Parathyroid adenoma (tissue), 2 donors: ENCODE results near the gene ZRANB1.

Experiments used
- H2AFZ ChIP-seq: fragments of 300-600 bp; sonication (generic); one replicate; pipeline ENCODE4 v1.7.0; 2017; ENCODE audit warnings: antibody characterized with exemption, mild to moderate bottlenecking
- H3K27ac ChIP-seq: fragments of 300-600 bp; sonication (generic); one replicate; pipeline ENCODE4 v1.7.0; 2017
- H3K27me3 ChIP-seq: fragments of 300-600 bp; sonication (generic); one replicate; pipeline ENCODE4 v1.7.0; 2017; ENCODE audit warnings: low read length; ENCODE audit not compliant: control insufficient read depth, insufficient read depth
- H3K36me3 ChIP-seq: fragments of 300-600 bp; sonication (generic); one replicate; pipeline ENCODE4 v1.7.0; 2017; ENCODE audit warnings: low read length; ENCODE audit not compliant: control insufficient read depth, insufficient read depth
- H3K4me1 ChIP-seq: fragments of 300-600 bp; sonication (generic); one replicate; pipeline ENCODE4 v1.7.0; 2017; ENCODE audit warnings: control low read depth
- H3K4me2 ChIP-seq: fragments of 300-600 bp; sonication (generic); one replicate; pipeline ENCODE4 v1.7.0; 2017; ENCODE audit warnings: low read length
- H3K4me3 ChIP-seq: fragments of 300-600 bp; sonication (generic); one replicate; pipeline ENCODE4 v1.7.0; 2017; ENCODE audit warnings: low read depth, low read length
- H3K79me2 ChIP-seq: fragments of 300-600 bp; sonication (generic); one replicate; pipeline ENCODE4 v1.7.0; 2017; ENCODE audit warnings: control low read depth
- H3K9ac ChIP-seq: fragments of 300-600 bp; sonication (generic); one replicate; pipeline ENCODE4 v1.7.0; 2017; ENCODE audit warnings: mild to moderate bottlenecking
- H3K9me3 ChIP-seq: fragments of 300-600 bp; sonication (generic); one replicate; pipeline ENCODE4 v1.7.0; 2017; ENCODE audit warnings: low read length; ENCODE audit not compliant: control insufficient read depth
- TF ChIP-seq, protein P1 (sequence below): fragments of 300-600 bp; sonication (generic); IDR thresholded peaks from one replicate; pipeline ENCODE4 v1.7.0; 2017; ENCODE audit warnings: antibody characterized with exemption, mild to moderate bottlenecking
- donor health status: primary hyperparathyroidism.

The ZRANB1 gene

DNA sequence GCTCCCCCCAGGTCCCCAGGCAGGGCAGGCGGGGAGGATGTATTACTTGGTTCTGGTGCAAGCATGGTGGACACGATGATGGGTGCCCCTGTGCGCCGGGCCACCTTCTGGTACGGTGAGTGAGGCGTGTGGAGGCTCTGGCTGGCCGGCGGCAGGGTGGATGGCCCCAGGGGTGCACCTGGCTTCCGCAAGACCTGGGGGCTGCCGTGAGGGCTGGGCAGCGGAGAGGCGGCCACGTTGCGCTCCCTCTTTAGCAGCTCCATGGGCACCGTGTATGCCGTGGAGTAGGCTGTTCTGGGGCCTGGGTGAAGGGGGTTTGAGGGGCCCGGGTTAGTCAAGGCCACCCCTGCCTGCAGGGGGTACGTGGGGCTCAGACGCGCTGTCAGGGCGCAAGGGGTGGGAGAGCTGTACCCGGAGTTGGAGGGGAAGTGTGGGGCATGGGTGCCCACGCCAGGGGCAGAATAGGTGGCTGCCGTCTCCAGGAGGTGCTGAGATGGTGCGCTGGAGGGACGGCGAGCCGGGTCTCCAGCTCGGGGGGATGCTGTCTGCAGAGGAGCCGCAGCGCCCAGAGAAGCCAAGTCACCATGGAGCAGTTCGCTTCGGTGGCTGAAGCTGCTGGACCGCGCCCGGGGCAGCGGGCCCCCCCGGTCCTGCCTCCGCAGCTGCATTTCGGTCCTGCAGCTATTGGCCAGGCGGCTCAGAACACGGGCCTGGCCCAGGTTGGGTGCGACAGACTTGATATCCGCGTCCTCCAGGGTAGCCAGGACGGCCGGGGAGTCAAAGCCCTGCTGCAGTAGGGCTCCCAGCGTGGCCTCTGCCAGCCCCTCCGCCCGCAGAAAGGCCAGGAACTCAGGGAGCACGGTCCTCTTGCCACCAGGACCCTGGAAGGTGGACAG, 84.4 kb downstream of the ZRANB1 start:
- Histone ChIP-seq H3K27me3 (no peaks in the 10 kb centered on the region), H3K9me3 (no peaks in the 10 kb centered on the region), H3K27ac (no peak overlapping the region), H3K4me1 (peaks cover 18% of the 10 kb centered on the region), H3K9ac (no peak overlapping the region), H3K79me2 (peaks cover 7% of the 10 kb centered on the region), H3K4me3 (no peak overlapping the region), H2AFZ (no peak overlapping the region), H3K4me2 (no peak overlapping the region), H3K36me3 (no peaks in the 10 kb centered on the region)
- TF ChIP-seq, protein P1, sequence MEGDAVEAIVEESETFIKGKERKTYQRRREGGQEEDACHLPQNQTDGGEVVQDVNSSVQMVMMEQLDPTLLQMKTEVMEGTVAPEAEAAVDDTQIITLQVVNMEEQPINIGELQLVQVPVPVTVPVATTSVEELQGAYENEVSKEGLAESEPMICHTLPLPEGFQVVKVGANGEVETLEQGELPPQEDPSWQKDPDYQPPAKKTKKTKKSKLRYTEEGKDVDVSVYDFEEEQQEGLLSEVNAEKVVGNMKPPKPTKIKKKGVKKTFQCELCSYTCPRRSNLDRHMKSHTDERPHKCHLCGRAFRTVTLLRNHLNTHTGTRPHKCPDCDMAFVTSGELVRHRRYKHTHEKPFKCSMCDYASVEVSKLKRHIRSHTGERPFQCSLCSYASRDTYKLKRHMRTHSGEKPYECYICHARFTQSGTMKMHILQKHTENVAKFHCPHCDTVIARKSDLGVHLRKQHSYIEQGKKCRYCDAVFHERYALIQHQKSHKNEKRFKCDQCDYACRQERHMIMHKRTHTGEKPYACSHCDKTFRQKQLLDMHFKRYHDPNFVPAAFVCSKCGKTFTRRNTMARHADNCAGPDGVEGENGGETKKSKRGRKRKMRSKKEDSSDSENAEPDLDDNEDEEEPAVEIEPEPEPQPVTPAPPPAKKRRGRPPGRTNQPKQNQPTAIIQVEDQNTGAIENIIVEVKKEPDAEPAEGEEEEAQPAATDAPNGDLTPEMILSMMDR = no peak

GRCh38 chr10:125026974-125027735, 85.2 kb downstream of the ZRANB1 start:
- no peaks in the 10 kb centered on the region for H3K9me3 ChIP-seq
- peaks cover 5% of the 10 kb centered on the region for H3K79me2 ChIP-seq
- H3K27ac ChIP-seq = no peak overlapping the region
- H3K9ac ChIP-seq = no peak overlapping the region
- H3K36me3 ChIP-seq = no peaks in the 10 kb centered on the region
- H3K4me1 ChIP-seq = peaks cover 18% of the 10 kb centered on the region
- TF ChIP-seq, protein P1 = no peak
- no peak overlapping the region for H3K4me2 ChIP-seq
- H3K27me3 ChIP-seq = no peaks in the 10 kb centered on the region
- no peak overlapping the region for H3K4me3 ChIP-seq
- H2AFZ ChIP-seq = no peak overlapping the region

DNA sequence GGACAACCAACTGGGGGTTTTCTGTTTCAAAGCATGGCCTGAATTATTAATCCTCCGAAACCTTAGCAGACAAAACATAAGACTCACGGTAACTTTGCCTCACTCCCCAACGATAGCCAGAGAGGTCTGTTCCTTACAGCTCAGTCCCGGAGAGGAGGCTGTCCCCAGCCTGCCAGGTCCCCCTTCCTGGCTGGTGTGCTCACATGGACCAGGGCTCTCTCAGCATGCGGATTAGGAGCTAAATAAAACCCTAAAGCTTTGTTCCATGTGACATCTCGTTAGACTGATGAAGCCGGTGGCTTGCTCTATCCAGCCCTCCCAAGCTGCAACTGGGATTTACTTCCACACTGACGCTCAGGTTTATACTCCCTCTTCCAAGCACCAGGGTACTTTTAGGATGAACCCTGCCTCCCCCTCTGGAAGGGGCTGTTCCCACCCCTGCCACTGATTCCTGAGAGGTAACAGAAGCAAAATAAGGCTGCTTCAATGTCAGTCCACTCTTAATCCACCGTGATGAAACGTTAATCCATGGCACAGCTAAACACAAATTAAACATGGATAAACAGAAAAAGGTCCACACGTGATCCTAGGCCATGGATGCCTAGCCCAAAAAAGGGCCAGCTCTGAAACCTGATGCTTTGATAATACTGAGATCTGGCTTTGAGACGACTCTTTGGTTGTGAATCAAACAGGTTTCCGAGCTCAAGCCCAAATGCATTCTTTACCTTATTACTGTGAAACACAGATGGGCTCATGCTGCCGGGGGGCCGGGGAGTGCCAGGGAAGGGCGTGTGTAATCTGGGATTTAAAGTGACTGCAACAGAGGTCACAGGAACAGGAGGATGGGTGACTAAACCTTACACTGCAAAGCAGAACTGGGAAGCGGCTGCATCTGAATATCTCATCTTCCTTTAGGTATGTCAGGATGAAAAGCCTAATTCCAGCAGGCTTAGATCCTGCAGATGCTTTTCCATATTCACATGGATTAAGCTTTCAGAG, 86.2 kb downstream of the ZRANB1 start:
- Histone ChIP-seq H3K9me3 (no peaks in the 10 kb centered on the region), H3K4me2 (no peak overlapping the region), H3K4me1 (peaks cover 11% of the 10 kb centered on the region), H3K27ac (no peak overlapping the region), H3K27me3 (no peaks in the 10 kb centered on the region), H3K9ac (no peak overlapping the region), H3K79me2 (peaks cover 12% of the 10 kb centered on the region), H3K36me3 (no peaks in the 10 kb centered on the region), H3K4me3 (no peak overlapping the region), H2AFZ (no peak overlapping the region)
- TF ChIP-seq, protein P1 = no peak

GRCh38 chr10:125029584-125030242, 87.8 kb downstream of the ZRANB1 start:
- TF ChIP-seq, protein P1 = no peak
- H3K36me3 ChIP-seq = no peaks in the 10 kb centered on the region
- no peak overlapping the region for H3K4me2 ChIP-seq
- H3K9me3 ChIP-seq = no peaks in the 10 kb centered on the region
- no peak overlapping the region for H3K27ac ChIP-seq
- no peaks in the 10 kb centered on the region for H3K4me1 ChIP-seq
- no peak overlapping the region for H2AFZ ChIP-seq
- no peak overlapping the region for H3K9ac ChIP-seq
- H3K79me2 ChIP-seq = peaks cover 24% of the 10 kb centered on the region
- H3K4me3 ChIP-seq = no peak overlapping the region
- no peaks in the 10 kb centered on the region for H3K27me3 ChIP-seq
